Osteocyte (in vitro differentiated cells): Measurements from ENCODE around the gene PCGF3. TPM values are rescaled to one million over a fixed set of nuclear protein-coding genes. Genes with fewer than 3 reads are reported as not detected.
"Not testable (repeated sequence)": the region's sequence is repeated elsewhere in the genome, so short reads cannot be mapped to it uniquely, and the experiment has no call there.

ENCODE experiments used
- DNase-seq: peaks from one replicate; pipeline ENCODE4 v3.0.0; 2021; ENCODE audit warnings: mixed read lengths; ENCODE audit not compliant: unreplicated experiment; ENCODE audit errors: extremely low spot score
- H3K27ac Mint-ChIP-seq: one replicate; pipeline ENCODE4 v1.8.0; 2021; ENCODE audit warnings: mild to moderate bottlenecking, mixed read lengths; ENCODE audit not compliant: unreplicated experiment
- H3K27me3 Mint-ChIP-seq: one replicate; pipeline ENCODE4 v1.8.0; 2021; ENCODE audit warnings: mixed read lengths; ENCODE audit not compliant: unreplicated experiment
- H3K36me3 Mint-ChIP-seq: one replicate; pipeline ENCODE4 v1.8.0; 2021; ENCODE audit warnings: mixed read lengths; ENCODE audit not compliant: unreplicated experiment
- H3K4me1 Mint-ChIP-seq: one replicate; pipeline ENCODE4 v1.8.0; 2021; ENCODE audit warnings: mixed read lengths; ENCODE audit not compliant: unreplicated experiment
- H3K4me3 Mint-ChIP-seq: one replicate; pipeline ENCODE4 v1.8.0; 2021; ENCODE audit warnings: mild to moderate bottlenecking, moderate library complexity, mixed read lengths; ENCODE audit not compliant: unreplicated experiment
- H3K9me3 Mint-ChIP-seq: one replicate; pipeline ENCODE4 v1.8.0; 2021; ENCODE audit warnings: mixed read lengths; ENCODE audit not compliant: unreplicated experiment
- CTCF ChIP-seq: fragments of 200-600 bp; sonication (generic); IDR thresholded peaks from 2 replicates; pipeline ENCODE4 v1.5.0; 2021; ENCODE audit warnings: antibody characterized with exemption, mild to moderate bottlenecking, moderate library complexity
- total RNA-seq: library from RNA; stranded (reverse); gene quantifications from 2 replicates; pipeline ENCODE4 v1.2.1, GENCODE V29; 2021

Gene PCGF3
- total RNA-seq, 1 donor from 2014 or later, result 70.0 TPM

GRCh38 chr4:772776-773175 lies 67.1 kb downstream of the PCGF3 start:
- no peak overlapping the region for H3K4me3 Mint-ChIP-seq
- no peaks in the 10 kb centered on the region for H3K27me3 Mint-ChIP-seq
- no peak overlapping the region for H3K27ac Mint-ChIP-seq
- peaks cover 22% of the 10 kb centered on the region for H3K4me1 Mint-ChIP-seq
- H3K9me3 Mint-ChIP-seq, result no peaks in the 10 kb centered on the region
- no peak for DNase-seq
- H3K36me3 Mint-ChIP-seq, result peaks cover 38% of the 10 kb centered on the region
- no peak for TF ChIP-seq CTCF

- Mint-ChIP-seq H3K9me3 (no peaks in the 10 kb centered on the region), H3K27ac (no peak overlapping the region), H3K27me3 (no peaks in the 10 kb centered on the region), H3K36me3 (peaks cover 39% of the 10 kb centered on the region), H3K4me3 (no peak overlapping the region), H3K4me1 (peaks cover 27% of the 10 kb centered on the region)
- DNase-seq, result no peak
- no peak for TF ChIP-seq CTCF
Measured at GRCh38 chr4:773214-773613, 67.6 kb downstream of the PCGF3 start.

GRCh38 chr4:774419-775092 lies 68.9 kb downstream of the PCGF3 start:
- H3K27ac Mint-ChIP-seq, result not testable (repeated sequence)

GRCh38 chr4:775485-775884 lies 69.9 kb downstream of the PCGF3 start:
- not testable (repeated sequence) for H3K4me3 Mint-ChIP-seq, H3K27me3 Mint-ChIP-seq, H3K27ac Mint-ChIP-seq, DNase-seq, H3K9me3 Mint-ChIP-seq
- peaks cover 36% of the 10 kb centered on the region for H3K4me1 Mint-ChIP-seq
- H3K36me3 Mint-ChIP-seq, result peaks cover 41% of the 10 kb centered on the region

More at GRCh38 chr4:774419-775092, 68.9 kb downstream of the PCGF3 start:
- peaks cover 38% of the 10 kb centered on the region for H3K36me3 Mint-ChIP-seq
- H3K9me3 Mint-ChIP-seq, H3K27me3 Mint-ChIP-seq, DNase-seq, H3K4me3 Mint-ChIP-seq: not testable (repeated sequence)
- H3K4me1 Mint-ChIP-seq, result peaks cover 31% of the 10 kb centered on the region

- Mint-ChIP-seq H3K27ac (no peak overlapping the region), H3K9me3 (no peaks in the 10 kb centered on the region), H3K4me3 (no peak overlapping the region), H3K36me3 (peaks cover 40% of the 10 kb centered on the region), H3K4me1 (peaks cover 36% of the 10 kb centered on the region), H3K27me3 (no peaks in the 10 kb centered on the region)
- no peak for TF ChIP-seq CTCF
- no peak for DNase-seq
Measured at GRCh38 chr4:776743-777441, 71.3 kb downstream of the PCGF3 start.

- no peak for TF ChIP-seq CTCF
- H3K4me3 Mint-ChIP-seq, result no peak overlapping the region
- no peaks in the 10 kb centered on the region for H3K27me3 Mint-ChIP-seq
- H3K36me3 Mint-ChIP-seq, result peaks cover 40% of the 10 kb centered on the region
- H3K9me3 Mint-ChIP-seq, result no peaks in the 10 kb centered on the region
- H3K27ac Mint-ChIP-seq, result no peak overlapping the region
- DNase-seq, result no peak
- H3K4me1 Mint-ChIP-seq, result peaks cover 40% of the 10 kb centered on the region
Measured at GRCh38 chr4:777520-778262, 72.1 kb downstream of the PCGF3 start.
